H9 (cell line): Measurements from ENCODE around the gene DCLK2. TPM values are rescaled to one million over a fixed set of nuclear protein-coding genes. Genes with fewer than 3 reads are reported as not detected.

ENCODE experiments used
- DNase-seq: peaks from one replicate; pipeline ENCODE4 v3.0.0-alpha.2; 2017
- H2AFZ ChIP-seq: one replicate; pipeline ENCODE4 v1.6.1; 2013; ENCODE audit warnings: mild to moderate bottlenecking, low read length, control low read depth, moderate library complexity
- H2AK5ac ChIP-seq: 2 replicates; pipeline ENCODE4 v1.6.1; 2013; ENCODE audit warnings: low read length, control low read depth, mixed read lengths; ENCODE audit not compliant: insufficient read length
- H2BK120ac ChIP-seq: one replicate; pipeline ENCODE4 v1.6.1; 2013; ENCODE audit warnings: low read depth, mild to moderate bottlenecking, low read length, control low read depth, inconsistent platforms; ENCODE audit not compliant: poor library complexity, severe bottlenecking
- H2BK12ac ChIP-seq: 2 replicates; pipeline ENCODE4 v1.6.1; 2013; ENCODE audit warnings: low read length, control low read depth, mixed read lengths, low read depth; ENCODE audit not compliant: insufficient read length
- H2BK15ac ChIP-seq: 2 replicates; pipeline ENCODE4 v1.6.1; 2013; ENCODE audit warnings: low read depth, low read length, control low read depth
- H2BK20ac ChIP-seq: one replicate; pipeline ENCODE4 v1.6.1; 2013; ENCODE audit warnings: low read depth, mild to moderate bottlenecking, low read length, control low read depth, inconsistent platforms; ENCODE audit not compliant: poor library complexity, severe bottlenecking
- H2BK5ac ChIP-seq: 2 replicates; pipeline ENCODE4 v1.6.1; 2013; ENCODE audit warnings: low read length, control low read depth, mixed read lengths; ENCODE audit not compliant: insufficient read length
- H3K14ac ChIP-seq: 2 replicates; pipeline ENCODE4 v1.6.1; 2013; ENCODE audit warnings: low read length, control low read depth; ENCODE audit not compliant: insufficient read depth
- H3K18ac ChIP-seq: 2 replicates; pipeline ENCODE4 v1.6.1; 2013; ENCODE audit warnings: low read depth, mild to moderate bottlenecking, mixed read lengths, low read length, control low read depth; ENCODE audit not compliant: insufficient read length
- H3K23ac ChIP-seq: 2 replicates; pipeline ENCODE4 v1.6.1; 2013; ENCODE audit warnings: low read length, control low read depth, mixed read lengths, low read depth; ENCODE audit not compliant: insufficient read length
- H3K23me2 ChIP-seq: 2 replicates; pipeline ENCODE4 v1.6.1; 2013; ENCODE audit warnings: low read depth, mild to moderate bottlenecking, mixed read lengths, low read length, control low read depth; ENCODE audit not compliant: insufficient read length, poor library complexity, severe bottlenecking
- H3K27ac ChIP-seq: 2 replicates; pipeline ENCODE4 v1.5.1; 2013; ENCODE audit warnings: low read length, control low read depth, mixed read lengths, low read depth; ENCODE audit not compliant: insufficient read length
- H3K27me3 ChIP-seq: 2 replicates; pipeline ENCODE4 v1.6.1; 2013; ENCODE audit warnings: low read length, control low read depth, inconsistent platforms; ENCODE audit not compliant: insufficient read depth
- H3K4ac ChIP-seq: 2 replicates; pipeline ENCODE4 v1.6.1; 2013; ENCODE audit warnings: low read depth, mild to moderate bottlenecking, control low read depth, inconsistent platforms, low read length, moderate library complexity
- H3K4me1 ChIP-seq: 2 replicates; pipeline ENCODE4 v1.6.1; 2013; ENCODE audit warnings: low read length, control low read depth, inconsistent platforms; ENCODE audit not compliant: insufficient read depth
- H3K4me2 ChIP-seq: 2 replicates; pipeline ENCODE4 v1.6.1; 2013; ENCODE audit warnings: low read length, control low read depth, mixed read lengths; ENCODE audit not compliant: insufficient read length, insufficient read depth
- H3K56ac ChIP-seq: 2 replicates; pipeline ENCODE4 v1.6.1; 2013; ENCODE audit warnings: low read depth, mild to moderate bottlenecking, mixed read lengths, low read length, control low read depth; ENCODE audit not compliant: insufficient read length
- H3K79me1 ChIP-seq: 2 replicates; pipeline ENCODE4 v1.6.1; 2013; ENCODE audit warnings: low read depth, mild to moderate bottlenecking, moderate library complexity, low read length, control low read depth, inconsistent platforms; ENCODE audit not compliant: insufficient read depth, poor library complexity, severe bottlenecking
- H3K79me2 ChIP-seq: 2 replicates; pipeline ENCODE4 v1.6.1; 2013; ENCODE audit warnings: low read length, control low read depth, inconsistent platforms; ENCODE audit not compliant: insufficient read depth
- H3K9ac ChIP-seq: 2 replicates; pipeline ENCODE4 v1.6.1; 2013; ENCODE audit warnings: low read length, control low read depth, mixed read lengths; ENCODE audit not compliant: insufficient read length; ENCODE audit errors: extremely low read depth
- H3K9me3 ChIP-seq: one replicate; pipeline ENCODE4 v1.6.1; 2013; ENCODE audit warnings: low read depth, low read length, inconsistent platforms; ENCODE audit not compliant: control insufficient read depth
- H3T11ph ChIP-seq: one replicate; pipeline ENCODE4 v1.6.1; 2013; ENCODE audit warnings: mild to moderate bottlenecking, low read length, control low read depth, inconsistent platforms
- H4K20me1 ChIP-seq: one replicate; pipeline ENCODE4 v1.6.1; 2013; ENCODE audit not compliant: control insufficient read depth, insufficient read length, insufficient read depth
- H4K5ac ChIP-seq: 2 replicates; pipeline ENCODE4 v1.6.1; 2013; ENCODE audit warnings: low read depth, mild to moderate bottlenecking, mixed read lengths, low read length, control low read depth; ENCODE audit not compliant: insufficient read length
- H4K8ac ChIP-seq: replicated peaks from 2 replicates; pipeline ENCODE4 v1.6.1; 2013; ENCODE audit warnings: low read length, control low read depth, mixed read lengths, low read depth; ENCODE audit not compliant: insufficient read length
- H4K91ac ChIP-seq: 2 replicates; pipeline ENCODE4 v1.6.1; 2013; ENCODE audit warnings: low read depth, mild to moderate bottlenecking, moderate library complexity, mixed read lengths, low read length, control low read depth; ENCODE audit not compliant: insufficient read length
- H3K27ac Mint-ChIP-seq, 3 experiments: 2 replicates in 2 of 3; 3 replicates in 1 of 3; pipeline ENCODE4 v1.8.0; 2020 to 2021; ENCODE audit warnings: mixed read lengths in 3 of 3, mild to moderate bottlenecking in 1 of 3, moderate library complexity in 1 of 3
- H3K27me3 Mint-ChIP-seq: 2 replicates; pipeline ENCODE4 v1.8.0; 2021; ENCODE audit warnings: low read depth, mild to moderate bottlenecking, moderate library complexity, mixed read lengths
- H3K36me3 Mint-ChIP-seq, 3 experiments: 2 replicates in 2 of 3; 3 replicates in 1 of 3; pipeline ENCODE4 v1.8.0; 2020 to 2021; ENCODE audit warnings: low read depth in 3 of 3, mixed read lengths in 3 of 3; ENCODE audit not compliant: insufficient read depth in 1 of 3
- H3K4me1 Mint-ChIP-seq, 2 experiments: 2 replicates each; pipeline ENCODE4 v1.8.0; 2020; ENCODE audit warnings: mixed read lengths in 2 of 2
- H3K4me3 Mint-ChIP-seq, 2 experiments: 2 replicates in 1 of 2; 3 replicates in 1 of 2; pipeline ENCODE4 v1.8.0; 2020 to 2021; ENCODE audit warnings: mild to moderate bottlenecking in 2 of 2, mixed read lengths in 2 of 2, moderate library complexity in 1 of 2
- H3K9me3 Mint-ChIP-seq, 2 experiments: 2 replicates in 1 of 2; 3 replicates in 1 of 2; pipeline ENCODE4 v1.8.0; 2020; ENCODE audit warnings: mild to moderate bottlenecking in 2 of 2, mixed read lengths in 2 of 2, moderate library complexity in 1 of 2
- WGBS: extraction: QIAGEN DNeasy Blood & Tissue Kit; methylation state at CpG from one replicate; pipeline ENCODE4 v1.1.7; 2013; ENCODE audit warnings: missing lambda C conversion rate, low lambda C conversion rate, mixed read lengths; ENCODE audit not compliant: insufficient read length; ENCODE audit errors: extremely low coverage; 5-methylcytosine and 5-hydroxymethylcytosine counted together
- total RNA-seq: library from RNA; stranded (reverse); gene quantifications from 2 replicates; pipeline ENCODE4 v1.2.1, GENCODE V29; 2021
- TF ChIP-seq, protein P1 (sequence below): fragments of 200-600 bp; sonication (generic); conservative IDR thresholded peaks from 3 replicates; pipeline ENCODE4 v1.8.0; 2021; ENCODE audit warnings: antibody characterized with exemption, mild to moderate bottlenecking

The DCLK2 gene
- total RNA-seq, 1 experiment from 2014 or later: 0.33 TPM

DNA sequence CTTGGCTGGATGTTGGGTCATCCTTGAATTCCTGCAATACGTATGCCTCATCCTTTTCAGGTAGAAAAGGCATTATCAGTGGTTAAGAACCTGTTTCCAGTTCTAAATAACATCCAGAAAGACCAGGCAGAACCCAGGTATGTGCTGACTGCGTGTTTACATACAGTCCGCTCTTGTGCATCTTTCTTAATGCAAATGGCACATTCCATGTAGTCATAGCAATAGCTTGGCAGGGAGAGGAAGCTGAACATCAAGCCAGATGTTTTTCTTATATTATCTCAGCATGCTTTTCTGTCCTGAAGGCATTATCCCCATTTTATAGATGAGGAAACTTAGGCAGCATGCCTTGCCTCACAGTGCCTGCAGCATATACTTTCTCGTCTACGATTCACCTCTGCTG, 2.1 kb downstream of the DCLK2 start:
- H3K9me3 ChIP-seq: no peaks in the 10 kb centered on the region
- no peak overlapping the region for H2BK20ac ChIP-seq
- H2BK12ac ChIP-seq: no peak overlapping the region
- no peak overlapping the region for H3K27ac Mint-ChIP-seq
- H3T11ph ChIP-seq: no peak overlapping the region
- no peaks in the 10 kb centered on the region for H3K4me1 ChIP-seq
- no peak overlapping the region for H2BK120ac ChIP-seq
- no peak overlapping the region for H4K5ac ChIP-seq
- no peaks in the 10 kb centered on the region for H3K36me3 Mint-ChIP-seq
- WGBS: no CpG with 5 or more reads among the region's 5 CpGs
- no peak overlapping the region for H3K4me3 Mint-ChIP-seq
- peaks cover 5 to 8% of the 10 kb centered on the region in 2 experiments for H3K4me1 Mint-ChIP-seq
- no peak overlapping the region for H2AK5ac ChIP-seq
- H2BK15ac ChIP-seq: no peak overlapping the region
- no peaks in the 10 kb centered on the region for H4K20me1 ChIP-seq
- peaks cover 12% of the 10 kb centered on the region; the same call in 1 of the 2 replicates for H3K27me3 ChIP-seq
- H3K9ac ChIP-seq: no peak overlapping the region
- H3K27me3 Mint-ChIP-seq: peaks cover 75% of the 10 kb centered on the region
- H3K14ac ChIP-seq: no peak overlapping the region
- H3K23ac ChIP-seq: no peak overlapping the region
- H3K4ac ChIP-seq: no peak overlapping the region
- H3K79me2 ChIP-seq: no peaks in the 10 kb centered on the region
- no peak overlapping the region for H3K18ac ChIP-seq
- no peak for DNase-seq
- H3K27ac ChIP-seq: no peak overlapping the region
- H3K4me2 ChIP-seq: no peak overlapping the region
- no peak overlapping the region for H2BK5ac ChIP-seq
- H4K91ac ChIP-seq: no peak overlapping the region
- H2AFZ ChIP-seq: no peak overlapping the region
- TF ChIP-seq, protein P1, sequence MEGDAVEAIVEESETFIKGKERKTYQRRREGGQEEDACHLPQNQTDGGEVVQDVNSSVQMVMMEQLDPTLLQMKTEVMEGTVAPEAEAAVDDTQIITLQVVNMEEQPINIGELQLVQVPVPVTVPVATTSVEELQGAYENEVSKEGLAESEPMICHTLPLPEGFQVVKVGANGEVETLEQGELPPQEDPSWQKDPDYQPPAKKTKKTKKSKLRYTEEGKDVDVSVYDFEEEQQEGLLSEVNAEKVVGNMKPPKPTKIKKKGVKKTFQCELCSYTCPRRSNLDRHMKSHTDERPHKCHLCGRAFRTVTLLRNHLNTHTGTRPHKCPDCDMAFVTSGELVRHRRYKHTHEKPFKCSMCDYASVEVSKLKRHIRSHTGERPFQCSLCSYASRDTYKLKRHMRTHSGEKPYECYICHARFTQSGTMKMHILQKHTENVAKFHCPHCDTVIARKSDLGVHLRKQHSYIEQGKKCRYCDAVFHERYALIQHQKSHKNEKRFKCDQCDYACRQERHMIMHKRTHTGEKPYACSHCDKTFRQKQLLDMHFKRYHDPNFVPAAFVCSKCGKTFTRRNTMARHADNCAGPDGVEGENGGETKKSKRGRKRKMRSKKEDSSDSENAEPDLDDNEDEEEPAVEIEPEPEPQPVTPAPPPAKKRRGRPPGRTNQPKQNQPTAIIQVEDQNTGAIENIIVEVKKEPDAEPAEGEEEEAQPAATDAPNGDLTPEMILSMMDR: no peak
- no peaks in the 10 kb centered on the region for H3K23me2 ChIP-seq
- no peak overlapping the region for H4K8ac ChIP-seq
- H3K56ac ChIP-seq: no peak overlapping the region
- no peaks in the 10 kb centered on the region for H3K79me1 ChIP-seq
- no peaks in the 10 kb centered on the region for H3K9me3 Mint-ChIP-seq
